Natural killer cell (primary cell): ENCODE data around the gene SEC24C. TPM values are rescaled to one million over a fixed set of nuclear protein-coding genes. Genes with fewer than 3 reads are reported as not detected.

Source experiments
- ATAC-seq, 3 donors: fragments of 150-1000 bp in 2 of 3; fragments of 200-7000 bp in 1 of 3; cut with Tn5 transposase; 1 replicate in 1 of 3; 2 replicates in 2 of 3; pipeline ENCODE4 v1.10.0; 2021; ENCODE audit warnings: mild to moderate bottlenecking in 2 of 3, moderate library complexity in 2 of 3
- DNase-seq, 2 donors: peaks; one replicate each; pipeline versions ENCODE4 v3.0.0 to v3.0.0-alpha.2; 2013 to 2021; ENCODE audit warnings: mixed read lengths in 1 of 2
- H3K27ac ChIP-seq: one replicate; pipeline ENCODE4 v1.5.1; 2013; ENCODE audit warnings: mild to moderate bottlenecking, low read length
- H3K27me3 ChIP-seq: one replicate; pipeline ENCODE4 v1.6.1; 2013; ENCODE audit warnings: low read length; ENCODE audit not compliant: control insufficient read depth, insufficient read depth
- H3K36me3 ChIP-seq: one replicate; pipeline ENCODE4 v1.6.1; 2013; ENCODE audit warnings: low read length; ENCODE audit not compliant: control insufficient read depth, insufficient read depth
- H3K4me1 ChIP-seq: one replicate; pipeline ENCODE4 v1.6.1; 2013; ENCODE audit warnings: low read length; ENCODE audit not compliant: control insufficient read depth, insufficient read depth
- H3K4me3 ChIP-seq: one replicate; pipeline ENCODE4 v1.5.1; 2013; ENCODE audit warnings: low read length
- H3K9me3 ChIP-seq: one replicate; pipeline ENCODE4 v1.6.1; 2013; ENCODE audit warnings: low read length; ENCODE audit not compliant: control insufficient read depth, insufficient read depth
- H3K27ac Mint-ChIP-seq, 2 donors: one replicate each; pipeline ENCODE4 v1.8.0; 2022; ENCODE audit warnings: mild to moderate bottlenecking in 2 of 2, mixed read lengths in 2 of 2, moderate library complexity in 1 of 2
- H3K27me3 Mint-ChIP-seq, 2 donors: one replicate each; pipeline ENCODE4 v1.8.0; 2022; ENCODE audit warnings: low read depth in 2 of 2, mixed read lengths in 2 of 2
- H3K36me3 Mint-ChIP-seq: one replicate; pipeline ENCODE4 v1.8.0; 2022; ENCODE audit warnings: mixed read lengths
- H3K4me1 Mint-ChIP-seq, 2 donors: one replicate each; pipeline ENCODE4 v1.8.0; 2022; ENCODE audit warnings: mixed read lengths in 2 of 2
- H3K4me3 Mint-ChIP-seq: one replicate; pipeline ENCODE4 v1.8.0; 2022; ENCODE audit warnings: mild to moderate bottlenecking, moderate library complexity, mixed read lengths
- H3K9me3 Mint-ChIP-seq, 2 donors: one replicate each; pipeline ENCODE4 v1.8.0; 2022; ENCODE audit warnings: mixed read lengths in 2 of 2
- CTCF ChIP-seq: fragments of 200-600 bp; IDR thresholded peaks from one replicate; pipeline ENCODE4 v1.8.0; 2022; ENCODE audit warnings: antibody characterized with exemption
- WGBS: methylation state at CpG from one replicate; pipeline ENCODE4 v1.1.7; 2013; ENCODE audit warnings: missing lambda C conversion rate; ENCODE audit not compliant: insufficient coverage; 5-methylcytosine and 5-hydroxymethylcytosine counted together
- intact Hi-C: fragments of 100-400 bp; cut with micrococcal nuclease; formaldehyde crosslinking; loops from one replicate; pipeline ENCODE4 v1.14.2; 2022
- total RNA-seq, 4 donors: library from RNA; stranded (reverse); fragments of 120-200 nt in 1 of 4; gene quantifications; one replicate each; pipeline versions ENCODE4 v1.2.3 to v1.2.4, GENCODE V29; 2013 to 2022

Gene SEC24C
- total RNA-seq, 3 donors from 2014 or later (not counting 1 experiment from before 2014, with no cell fraction given) = 153 to 161 (median 160) TPM

GRCh38 chr10:73750819-73751218 is 6.6 kb downstream of the SEC24C start:
- H3K4me3 ChIP-seq = no peak overlapping the region
- Mint-ChIP-seq H3K36me3 (peaks cover 15% of the 10 kb centered on the region), H3K4me1 (peaks cover 38 to 47% of the 10 kb centered on the region in 2 donors), H3K27ac (no peak overlapping the region), H3K27me3 (no peaks in the 10 kb centered on the region), H3K9me3 (no peaks in the 10 kb centered on the region), H3K4me3 (no peak overlapping the region)
- peaks cover 10% of the 10 kb centered on the region for H3K4me1 ChIP-seq
- no peak for ATAC-seq
- no peaks in the 10 kb centered on the region for H3K27me3 ChIP-seq
- 89% methylated on average over 1 of the region's 1 CpG for WGBS
- no peak for DNase-seq
- peaks cover 59% of the 10 kb centered on the region for H3K36me3 ChIP-seq
- H3K27ac ChIP-seq = no peak overlapping the region
- intact Hi-C loops = no loop called here
- H3K9me3 ChIP-seq = no peaks in the 10 kb centered on the region
- TF ChIP-seq CTCF = no peak

GRCh38 chr10:73756183-73756582 is 12.0 kb downstream of the SEC24C start:
- peaks cover 52% of the 10 kb centered on the region for H3K36me3 ChIP-seq
- 90% methylated on average over 1 of the region's 1 CpG for WGBS

GRCh38 chr10:73758704-73759511 is 14.7 kb downstream of the SEC24C start:
- Mint-ChIP-seq H3K27ac (peak overlapping the region; percentile 93 to 96), H3K27me3 (no peaks in the 10 kb centered on the region), H3K36me3 (peaks cover 26% of the 10 kb centered on the region), H3K4me3 (peak overlapping the region; percentile 75), H3K4me1 (peaks cover 67 to 73% of the 10 kb centered on the region in 2 donors), H3K9me3 (no peaks in the 10 kb centered on the region)
- DNase-seq = peak; percentile 61 to 74
- WGBS = 33% methylated on average over 9 of the region's 9 CpGs
- TF ChIP-seq CTCF = no peak
- Histone ChIP-seq H3K27ac (peak overlapping the region; percentile 90), H3K36me3 (peaks cover 52% of the 10 kb centered on the region), H3K4me1 (peaks cover 50% of the 10 kb centered on the region), H3K4me3 (peak overlapping the region; percentile 5), H3K27me3 (no peaks in the 10 kb centered on the region), H3K9me3 (no peaks in the 10 kb centered on the region)
- peak; percentile 58 to 76 (median 65) for ATAC-seq
- intact Hi-C loops = loop anchor here (1.0 kb wide), 4 partner anchors 13 to 29 kb away; partner anchors contain the start of genes SEC24C and ZSWIM8

More at GRCh38 chr10:73756183-73756582, 12.0 kb downstream of the SEC24C start:
- no peak for DNase-seq
- Mint-ChIP-seq H3K36me3 (peaks cover 15% of the 10 kb centered on the region), H3K9me3 (no peaks in the 10 kb centered on the region), H3K27me3 (no peaks in the 10 kb centered on the region), H3K27ac (peak overlapping the region; percentile 11 to 71), H3K4me3 (no peak overlapping the region), H3K4me1 (peaks cover 47 to 53% of the 10 kb centered on the region in 2 donors)
- no peak for ATAC-seq
- Histone ChIP-seq H3K4me3 (no peak overlapping the region), H3K9me3 (no peaks in the 10 kb centered on the region), H3K27ac (no peak overlapping the region), H3K27me3 (no peaks in the 10 kb centered on the region), H3K4me1 (peaks cover 36% of the 10 kb centered on the region)
- no peak for TF ChIP-seq CTCF
- intact Hi-C loops = no loop called here
